Endothelial cell of umbilical vein (primary cell): ENCODE data around the gene GCA. TPM values are rescaled to one million over a fixed set of nuclear protein-coding genes. Genes with fewer than 3 reads are reported as not detected.

Experiments used
- BruUV-seq: library from RNA; stranded (reverse); fragments of 400-500 nt; replicated peaks from 2 replicates; lab custom pipeline; 2021; lab: Mats Ljungman, UMichigan
- CTCF ChIA-PET: fragments of 300-600, 350-600 bp; sonication (Branson Sonifier 250); formaldehyde crosslinking; loops from one replicate; lab custom pipeline; 2021; ENCODE audit warnings: antibody characterized with exemption, inconsistent platforms; lab: Charles Lee
- POLR2A ChIA-PET: fragments of 300-600, 350-600 bp; sonication (Branson Sonifier 250); formaldehyde crosslinking; loops from one replicate; lab custom pipeline; 2021; ENCODE audit warnings: antibody characterized with exemption, inconsistent platforms; lab: Charles Lee
- DNase-seq: peaks from one replicate; pipeline ENCODE4 v3.0.0-alpha.2; 2011; ENCODE audit warnings: low read depth, low spot score
- FAIRE-seq: peaks from 2 replicates; lab custom pipeline; 2011; peaks lifted over from hg19 to GRCh38; lab: Jason Lieb, UNC
- H2AFZ ChIP-seq: 2 replicates; pipeline ENCODE4 v1.6.0; 2012; ENCODE audit warnings: low read depth, low read length, control low read depth, inconsistent platforms
- H3K27ac ChIP-seq: 2 replicates; pipeline ENCODE4 v1.5.1; 2011; ENCODE audit warnings: low read depth, mild to moderate bottlenecking, control low read depth, low read length, moderate library complexity; ENCODE audit not compliant: insufficient read depth
- H3K27me3 ChIP-seq, 2 experiments: 2 replicates each; pipeline versions ENCODE4 v1.6.0 to v1.6.1; 2011; ENCODE audit warnings: low read length in 2 of 2, mixed read lengths in 1 of 2; ENCODE audit not compliant: control insufficient read depth in 2 of 2, insufficient read depth in 2 of 2
- H3K36me3 ChIP-seq, 2 experiments: 2 replicates in 1 of 2; 3 replicates in 1 of 2; pipeline ENCODE4 v1.5.1; 2011; ENCODE audit warnings: low read length in 2 of 2, mild to moderate bottlenecking in 1 of 2, moderate library complexity in 1 of 2; ENCODE audit not compliant: control insufficient read depth in 2 of 2, insufficient read depth in 2 of 2; ENCODE audit errors: extremely low read depth in 1 of 2
- H3K4me1 ChIP-seq: 3 replicates; pipeline ENCODE4 v1.5.1; 2011; ENCODE audit warnings: mild to moderate bottlenecking, low read length; ENCODE audit not compliant: control insufficient read depth, insufficient read depth; ENCODE audit errors: extremely low read depth
- H3K4me2 ChIP-seq: 2 replicates; pipeline ENCODE4 v1.6.1; 2011; ENCODE audit warnings: low read length, control low read depth, mixed read lengths; ENCODE audit not compliant: insufficient read depth
- H3K4me3 ChIP-seq, 3 experiments: fragments of 200-600 bp in 1 of 3; sonication (generic), shearing (Covaris generic) in 1 of 3; replicated peaks in 1 of 3; 2 replicates each; pipeline ENCODE4 v1.5.1; 2011 to 2016; ENCODE audit warnings: control low read depth in 3 of 3, low read length in 3 of 3, mild to moderate bottlenecking in 2 of 3, inconsistent platforms in 1 of 3, low read depth in 1 of 3, moderate library complexity in 1 of 3; ENCODE audit not compliant: insufficient read depth in 1 of 3
- H3K79me2 ChIP-seq: 2 replicates; pipeline ENCODE4 v1.6.0; 2012; ENCODE audit warnings: low read length, inconsistent platforms; ENCODE audit not compliant: control insufficient read depth, insufficient read depth
- H3K9ac ChIP-seq: replicated peaks from 2 replicates; pipeline ENCODE3; 2011; ENCODE audit warnings: low read length, control low read depth; ENCODE audit not compliant: insufficient read depth; ENCODE audit errors: extremely low read depth
- H3K9me1 ChIP-seq: replicated peaks from 3 replicates; pipeline ENCODE4 v1.6.0; 2011; ENCODE audit warnings: mild to moderate bottlenecking, low read length; ENCODE audit not compliant: control insufficient read depth, insufficient read depth; ENCODE audit errors: extremely low read depth
- H3K9me3 ChIP-seq: replicated peaks from 2 replicates; pipeline ENCODE4 v1.5.1; 2012; ENCODE audit warnings: low read length, inconsistent platforms; ENCODE audit not compliant: control insufficient read depth, insufficient read depth
- H4K20me1 ChIP-seq: replicated peaks from 2 replicates; pipeline ENCODE3; 2011; ENCODE audit warnings: mild to moderate bottlenecking, low read length; ENCODE audit not compliant: control insufficient read depth, insufficient read depth; ENCODE audit errors: extremely low read depth
- EZH2 ChIP-seq: IDR thresholded peaks from 2 replicates; pipeline ENCODE4 v1.6.1; 2012; ENCODE audit warnings: borderline replicate concordance, low read depth, mild to moderate bottlenecking, moderate library complexity, low read length, inconsistent platforms; ENCODE audit not compliant: severe bottlenecking
- FOS ChIP-seq: IDR thresholded peaks from 2 replicates; pipeline ENCODE4 v1.6.1; 2011; ENCODE audit warnings: mild to moderate bottlenecking, low read length, moderate library complexity, borderline replicate concordance; ENCODE audit not compliant: insufficient read depth
- GATA2 ChIP-seq: IDR thresholded peaks from 2 replicates; pipeline ENCODE4 v1.7.0; 2011; ENCODE audit warnings: low read depth, mild to moderate bottlenecking, moderate library complexity, mixed read lengths, low read length; ENCODE audit not compliant: insufficient read length, insufficient read depth
- JUN ChIP-seq: IDR thresholded peaks from 2 replicates; pipeline ENCODE4 v1.6.1; 2011; ENCODE audit warnings: borderline replicate concordance, low read depth; ENCODE audit not compliant: insufficient read length, insufficient read depth
- MYC ChIP-seq: IDR thresholded peaks from one replicate; pipeline ENCODE4 v1.6.1; 2011; ENCODE audit warnings: mild to moderate bottlenecking, low read depth, low read length
- POLR2A ChIP-seq: IDR thresholded peaks from 2 replicates; pipeline ENCODE4 v1.6.1; 2012; ENCODE audit warnings: low read depth, mild to moderate bottlenecking, control low read depth, low read length
- POLR2AphosphoS5 ChIP-seq: IDR thresholded peaks from 2 replicates; pipeline ENCODE4 v1.6.1; 2012; ENCODE audit warnings: low read depth, mild to moderate bottlenecking, control low read depth, low read length, moderate library complexity; ENCODE audit not compliant: insufficient read depth
- dilution Hi-C: fragments of 300-500 bp; cut with MboI; formaldehyde crosslinking; loops from one replicate; pipeline ENCODE4 v1.15.0; 2019; ENCODE audit warnings: low sequenced_read_pairs; ENCODE audit not compliant: extremely low pct_ligation_motif_present
- intact Hi-C: fragments of 100-400 bp; cut with micrococcal nuclease; formaldehyde crosslinking; loops from one replicate; pipeline ENCODE4 v1.10.0; 2022
- polyA plus RNA-seq, 4 experiments: library from polyadenylated mRNA; depleted of rRNA in 3 of 4; stranded (reverse) in 3 of 4; unstranded in 1 of 4; fragments of >200 nt; gene quantifications; 2 replicates each; pipeline versions ENCODE4 v1.2.1 to v1.2.3, GENCODE V29; 2011 to 2012; ENCODE audit warnings: missing spikeins in 1 of 4
- total RNA-seq: library from RNA; stranded (reverse); gene quantifications from 2 replicates; pipeline ENCODE4 v1.2.3, GENCODE V29; 2021
- TF ChIP-seq, protein P1 (sequence below): IDR thresholded peaks from 2 replicates; pipeline ENCODE4 v1.6.1; 2011; ENCODE audit not compliant: insufficient read depth, insufficient read length
- TF ChIP-seq, protein P2 (sequence below), 2 donors: IDR thresholded peaks; 1 replicate in 1 of 2; 2 replicates in 1 of 2; pipeline ENCODE4 v1.5.1; 2011; ENCODE audit warnings: low read length in 2 of 2, mild to moderate bottlenecking in 2 of 2, moderate library complexity in 2 of 2, control low read depth in 1 of 2, inconsistent platforms in 1 of 2, low read depth in 1 of 2; ENCODE audit not compliant: insufficient read depth in 1 of 2; ENCODE audit errors: extremely low read depth in 1 of 2

GCA gene
- total and polyA plus RNA-seq, 2 donors (not counting 3 experiments of a cell fraction or from before 2014, with no cell fraction given), result 10.7 to 11.2 TPM

DNA sequence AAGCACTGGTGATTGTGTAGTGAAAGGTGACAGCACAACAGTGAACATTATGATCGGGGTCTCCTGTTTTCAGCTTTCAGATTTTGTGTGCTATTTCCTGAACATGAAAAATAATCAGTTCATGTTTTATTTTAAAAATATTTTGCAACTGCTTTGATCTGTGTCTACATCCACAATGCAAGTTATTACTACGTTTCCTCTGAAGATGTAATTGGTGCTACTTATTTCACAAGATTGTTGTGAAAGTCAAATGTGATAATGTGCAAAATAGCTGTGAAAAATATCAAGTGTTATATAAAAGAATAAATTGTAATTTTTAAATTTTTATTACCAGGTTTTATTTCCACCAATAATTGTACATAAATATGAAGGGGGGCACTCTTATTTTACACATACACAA is 6.1 kb upstream of the GCA start:
- Histone ChIP-seq H3K27ac (no peak overlapping the region), H2AFZ (no peak overlapping the region), H3K9ac (no peak overlapping the region), H3K9me3 (no peaks in the 10 kb centered on the region), H3K9me1 (no peaks in the 10 kb centered on the region), H3K4me2 (no peak overlapping the region), H4K20me1 (no peaks in the 10 kb centered on the region), H3K4me1 (no peaks in the 10 kb centered on the region), H3K27me3 (peaks cover 7 to 8% of the 10 kb centered on the region in 2 experiments), H3K36me3 (no peaks in the 10 kb centered on the region), H3K79me2 (no peaks in the 10 kb centered on the region), H3K4me3 (no peak overlapping the region)
- intact Hi-C loops, result no loop called here
- FAIRE-seq (no peak), DNase-seq (no peak)
- TF ChIP-seq JUN, result no peak
- TF ChIP-seq, protein P1, sequence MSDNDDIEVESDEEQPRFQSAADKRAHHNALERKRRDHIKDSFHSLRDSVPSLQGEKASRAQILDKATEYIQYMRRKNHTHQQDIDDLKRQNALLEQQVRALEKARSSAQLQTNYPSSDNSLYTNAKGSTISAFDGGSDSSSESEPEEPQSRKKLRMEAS, result no peak
- dilution Hi-C loops, result no loop called here
- ChIA-PET POLR2A (no interaction called here), CTCF (interaction anchor here (1.0 to 1.7 kb wide), 2 partner anchors 10 to 40 kb away, joined by 4 read pairs; no protein-coding TSS in a partner anchor)
- BruUV-seq, result no TSS peak

DNA sequence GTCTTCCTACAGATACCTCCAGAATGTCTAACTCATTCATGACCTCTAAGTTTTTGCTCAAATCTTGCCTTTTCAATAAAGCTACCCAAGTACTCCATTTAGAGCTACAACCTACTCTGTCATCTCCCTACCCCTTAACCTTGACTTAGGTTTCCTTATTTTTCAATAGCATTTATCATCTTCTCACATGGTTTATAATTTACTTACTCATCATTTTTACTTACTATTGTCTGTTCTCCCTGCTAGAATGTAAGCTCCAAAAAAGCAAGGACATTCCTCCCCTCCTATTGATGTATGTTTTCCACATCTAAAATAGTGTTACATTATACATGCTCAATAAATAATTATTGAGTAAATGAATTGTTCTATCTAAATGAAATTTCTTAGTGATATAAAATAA is 3.1 kb upstream of the GCA start:
- Histone ChIP-seq H3K27ac (no peak overlapping the region), H3K4me1 (peaks cover 4% of the 10 kb centered on the region), H3K36me3 (no peaks in the 10 kb centered on the region), H3K4me3 (no peak overlapping the region), H3K4me2 (no peak overlapping the region), H2AFZ (no peak overlapping the region), H3K9me1 (no peaks in the 10 kb centered on the region), H3K27me3 (peaks cover 6 to 9% of the 10 kb centered on the region in 2 experiments), H3K9me3 (no peaks in the 10 kb centered on the region), H4K20me1 (no peaks in the 10 kb centered on the region), H3K79me2 (no peaks in the 10 kb centered on the region), H3K9ac (no peak overlapping the region)
- TF ChIP-seq POLR2A (no peak), GATA2 (no peak), JUN (no peak), POLR2AphosphoS5 (no peak), FOS (no peak), MYC (no peak), EZH2 (no peak)
- TF ChIP-seq, protein P1, result no peak
- TF ChIP-seq, protein P2, sequence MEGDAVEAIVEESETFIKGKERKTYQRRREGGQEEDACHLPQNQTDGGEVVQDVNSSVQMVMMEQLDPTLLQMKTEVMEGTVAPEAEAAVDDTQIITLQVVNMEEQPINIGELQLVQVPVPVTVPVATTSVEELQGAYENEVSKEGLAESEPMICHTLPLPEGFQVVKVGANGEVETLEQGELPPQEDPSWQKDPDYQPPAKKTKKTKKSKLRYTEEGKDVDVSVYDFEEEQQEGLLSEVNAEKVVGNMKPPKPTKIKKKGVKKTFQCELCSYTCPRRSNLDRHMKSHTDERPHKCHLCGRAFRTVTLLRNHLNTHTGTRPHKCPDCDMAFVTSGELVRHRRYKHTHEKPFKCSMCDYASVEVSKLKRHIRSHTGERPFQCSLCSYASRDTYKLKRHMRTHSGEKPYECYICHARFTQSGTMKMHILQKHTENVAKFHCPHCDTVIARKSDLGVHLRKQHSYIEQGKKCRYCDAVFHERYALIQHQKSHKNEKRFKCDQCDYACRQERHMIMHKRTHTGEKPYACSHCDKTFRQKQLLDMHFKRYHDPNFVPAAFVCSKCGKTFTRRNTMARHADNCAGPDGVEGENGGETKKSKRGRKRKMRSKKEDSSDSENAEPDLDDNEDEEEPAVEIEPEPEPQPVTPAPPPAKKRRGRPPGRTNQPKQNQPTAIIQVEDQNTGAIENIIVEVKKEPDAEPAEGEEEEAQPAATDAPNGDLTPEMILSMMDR (IDR thresholded peaks at IDR 0.05; ENCODE audit: extremely low read depth in 1 of 2, insufficient read depth in 1 of 2, low read depth in 1 of 2, low read length in 2 of 2), result no peak
- ChIA-PET CTCF (no interaction called here), POLR2A (no interaction called here)
- FAIRE-seq (no peak), DNase-seq (no peak)
- intact Hi-C loops, result no loop called here
- dilution Hi-C loops, result no loop called here
- no TSS peak for BruUV-seq
